ENCODE data around the gene PDE1A.
"Not testable (repeated sequence)": the region's sequence is repeated elsewhere in the genome, so short reads cannot be mapped to it uniquely, and the experiment has no call there.

The PDE1A gene

GRCh38 chr2:182351427-182351826 is 75.4 kb downstream of the PDE1A start:
- DNase-seq = no peak

- no peak for DNase-seq
These were observed 77.6 kb downstream of the PDE1A start for GRCh38 chr2:182349268-182349667.

- DNase-seq = no peak
These were observed 81.5 kb downstream of the PDE1A start for GRCh38 chr2:182345384-182345783.

GRCh38 chr2:182330451-182331305 is 96.2 kb downstream of the PDE1A start:
- DNase-seq = no peak

- DNase-seq = no peak
These were observed 102.2 kb downstream of the PDE1A start for GRCh38 chr2:182324665-182325064.

GRCh38 chr2:182321096-182321495 is 105.7 kb downstream of the PDE1A start:
- no peak for DNase-seq

- DNase-seq = peak; percentile 6 to 10
These were observed 107.0 kb downstream of the PDE1A start for GRCh38 chr2:182319556-182320505.

- DNase-seq = no peak
These were observed 108.2 kb downstream of the PDE1A start for GRCh38 chr2:182318466-182319220.

- no peak for DNase-seq
These were observed 109.9 kb downstream of the PDE1A start for GRCh38 chr2:182316950-182317349.

GRCh38 chr2:182302972-182303371 is 123.9 kb downstream of the PDE1A start:
- no peak for DNase-seq

- no peak for DNase-seq
These were observed 124.7 kb downstream of the PDE1A start for GRCh38 chr2:182302174-182302573.

GRCh38 chr2:182301093-182301492 is 125.7 kb downstream of the PDE1A start:
- DNase-seq = no peak

GRCh38 chr2:182300608-182301007 is 126.2 kb downstream of the PDE1A start:
- no peak for DNase-seq

- no peak for DNase-seq
These were observed 127.2 kb downstream of the PDE1A start for GRCh38 chr2:182299632-182300031.

- DNase-seq = no peak
These were observed 128.4 kb downstream of the PDE1A start for GRCh38 chr2:182298456-182298855.

GRCh38 chr2:182291296-182291695 is 135.5 kb downstream of the PDE1A start:
- DNase-seq = no peak

GRCh38 chr2:182283512-182283911 is 143.3 kb downstream of the PDE1A start:
- DNase-seq = no peak

- no peak for DNase-seq
These were observed 145.6 kb downstream of the PDE1A start for GRCh38 chr2:182281276-182281675.

GRCh38 chr2:182280118-182280517 is 146.7 kb downstream of the PDE1A start:
- no peak for DNase-seq

GRCh38 chr2:182276662-182277061 is 150.2 kb downstream of the PDE1A start:
- not testable (repeated sequence) for DNase-seq

GRCh38 chr2:182267971-182268370 is 158.9 kb downstream of the PDE1A start:
- no peak for DNase-seq

- DNase-seq = no peak
These were observed 159.9 kb downstream of the PDE1A start for GRCh38 chr2:182266909-182267308.

- no peak for DNase-seq
These were observed 161.1 kb downstream of the PDE1A start for GRCh38 chr2:182265718-182266117.

Measured in SHP77 (cell line).